Stomach (tissue), 4 donors: Measurements from ENCODE around the gene SFMBT1.

ENCODE experiments used
- EP300 ChIP-seq: sonication (generic); formaldehyde crosslinking; IDR thresholded peaks from one replicate; pipeline ENCODE4 v1.6.1; 2017; ENCODE audit warnings: antibody characterized with exemption
- POLR2A ChIP-seq, 4 donors: fragments of 450-650 bp; IDR thresholded peaks; one replicate each; pipeline ENCODE4 v1.6.1; 2016; ENCODE audit warnings: antibody characterized with exemption in 4 of 4, control low read depth in 2 of 4, mild to moderate bottlenecking in 1 of 4, moderate library complexity in 1 of 4
- POLR2AphosphoS5 ChIP-seq, 3 donors: sonication (generic); formaldehyde crosslinking; IDR thresholded peaks; one replicate each; pipeline ENCODE4 v1.6.1; 2016; ENCODE audit warnings: antibody characterized with exemption in 3 of 3
- TF ChIP-seq, protein P1 (sequence below), 7 experiments: fragments of 450-650 bp in 4 of 7; fragments of 200-600 bp in 3 of 7; sonication (generic) in 3 of 7; IDR thresholded peaks; one replicate each; pipeline ENCODE4 v1.5.1; 2016 to 2019; ENCODE audit warnings: antibody characterized with exemption in 7 of 7, control low read depth in 2 of 7, mild to moderate bottlenecking in 1 of 7

DNA sequence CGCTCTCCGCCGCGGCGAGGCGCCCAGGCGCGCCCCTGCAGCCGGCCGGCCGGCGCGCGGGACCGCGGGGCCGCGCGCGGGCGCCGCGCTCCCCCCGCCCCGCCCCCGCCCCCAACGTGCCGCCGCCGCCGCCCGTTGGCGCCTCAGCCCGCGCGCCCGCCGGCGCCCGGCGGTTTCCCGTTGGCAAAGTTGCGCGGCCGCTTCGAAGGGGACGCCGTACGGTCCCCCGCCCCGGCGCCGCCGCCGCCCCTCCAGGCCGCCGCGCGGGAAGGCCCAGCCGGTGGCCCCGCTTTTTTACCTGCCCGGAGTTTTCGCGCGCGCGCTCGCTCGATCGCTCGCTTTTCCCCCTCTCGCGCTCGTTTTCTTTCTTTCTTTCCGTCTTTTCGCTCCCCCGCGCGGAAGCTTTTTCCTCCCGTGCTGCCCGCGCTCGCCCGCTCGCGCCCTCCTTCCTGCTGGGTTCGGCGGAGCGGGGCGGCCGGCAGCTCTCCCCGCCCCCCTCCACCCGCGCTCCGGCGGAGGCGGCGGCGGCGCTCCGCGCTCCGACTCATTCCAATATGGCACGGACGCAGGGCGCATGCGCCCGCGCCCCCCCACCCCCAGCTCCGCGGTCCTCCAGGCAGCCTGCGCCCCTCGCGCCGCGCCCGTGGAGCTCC, at the start of gene SFMBT1:
- TF ChIP-seq, protein P1, sequence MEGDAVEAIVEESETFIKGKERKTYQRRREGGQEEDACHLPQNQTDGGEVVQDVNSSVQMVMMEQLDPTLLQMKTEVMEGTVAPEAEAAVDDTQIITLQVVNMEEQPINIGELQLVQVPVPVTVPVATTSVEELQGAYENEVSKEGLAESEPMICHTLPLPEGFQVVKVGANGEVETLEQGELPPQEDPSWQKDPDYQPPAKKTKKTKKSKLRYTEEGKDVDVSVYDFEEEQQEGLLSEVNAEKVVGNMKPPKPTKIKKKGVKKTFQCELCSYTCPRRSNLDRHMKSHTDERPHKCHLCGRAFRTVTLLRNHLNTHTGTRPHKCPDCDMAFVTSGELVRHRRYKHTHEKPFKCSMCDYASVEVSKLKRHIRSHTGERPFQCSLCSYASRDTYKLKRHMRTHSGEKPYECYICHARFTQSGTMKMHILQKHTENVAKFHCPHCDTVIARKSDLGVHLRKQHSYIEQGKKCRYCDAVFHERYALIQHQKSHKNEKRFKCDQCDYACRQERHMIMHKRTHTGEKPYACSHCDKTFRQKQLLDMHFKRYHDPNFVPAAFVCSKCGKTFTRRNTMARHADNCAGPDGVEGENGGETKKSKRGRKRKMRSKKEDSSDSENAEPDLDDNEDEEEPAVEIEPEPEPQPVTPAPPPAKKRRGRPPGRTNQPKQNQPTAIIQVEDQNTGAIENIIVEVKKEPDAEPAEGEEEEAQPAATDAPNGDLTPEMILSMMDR (IDR thresholded peaks at IDR 0.05): no peak
- TF ChIP-seq EP300 (no peak), POLR2AphosphoS5 (IDR thresholded peaks at IDR 0.05) (no peak), POLR2A (IDR thresholded peaks at IDR 0.05) (no peak)
